HG03342 (cell line): ENCODE results near the gene ZNF473.

Experiments
- ATAC-seq: cut with Tn5 transposase; IDR thresholded peaks from one replicate; pipeline ENCODE4 v1.9.1; 2021; ENCODE audit warnings: mild to moderate bottlenecking, moderate library complexity; ENCODE audit not compliant: unreplicated experiment

Gene ZNF473

DNA sequence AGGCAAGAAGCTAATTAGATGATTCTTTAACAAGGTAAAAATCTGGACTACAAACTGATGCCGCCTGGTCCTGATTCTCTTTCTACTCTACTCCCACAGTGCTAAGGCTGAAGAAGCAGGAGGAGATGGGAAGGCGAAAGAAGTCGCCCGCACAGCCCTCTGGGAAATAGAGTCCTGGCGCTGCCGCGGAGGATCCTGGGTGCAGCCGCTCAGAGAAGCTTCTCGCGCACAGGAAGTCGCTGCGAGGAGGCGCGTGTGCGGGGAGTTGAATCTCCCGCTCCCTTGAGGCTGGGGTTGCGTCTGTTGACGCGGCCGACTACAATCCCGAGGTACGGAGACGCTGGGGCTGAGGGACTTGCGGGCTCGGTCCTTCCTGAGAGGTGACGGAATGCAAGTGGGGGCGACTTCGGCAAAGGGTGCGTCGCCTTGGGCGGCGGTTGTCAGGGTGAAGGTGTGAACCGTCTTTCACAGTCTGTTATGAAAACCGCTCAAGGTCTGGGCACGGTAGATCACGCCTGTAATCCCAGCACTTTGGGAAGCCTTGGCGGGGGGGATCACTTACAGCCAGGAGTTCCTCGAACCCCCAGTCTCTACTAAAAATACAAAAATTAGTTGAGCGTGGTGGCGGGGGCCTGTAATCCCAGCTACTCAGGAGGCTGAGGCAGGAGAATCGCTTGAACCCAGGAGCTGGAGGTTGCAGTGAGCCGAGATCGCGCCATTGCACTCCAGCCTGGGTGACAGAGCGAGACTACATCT, at the start of gene ZNF473:
ZNF473 (plus strand) TSS at position 212 of the 756 bp plus-strand sequence. CDS start 5,078 bp downstream, outside the sequence.
- ATAC-seq: peak; percentile 60

GRCh38 chr19:49976496-49976895, 49.3 kb upstream of the ZNF473 start:
- no peak for ATAC-seq

GRCh38 chr19:49977076-49977475, 48.7 kb upstream of the ZNF473 start:
- ATAC-seq: no peak

DNA sequence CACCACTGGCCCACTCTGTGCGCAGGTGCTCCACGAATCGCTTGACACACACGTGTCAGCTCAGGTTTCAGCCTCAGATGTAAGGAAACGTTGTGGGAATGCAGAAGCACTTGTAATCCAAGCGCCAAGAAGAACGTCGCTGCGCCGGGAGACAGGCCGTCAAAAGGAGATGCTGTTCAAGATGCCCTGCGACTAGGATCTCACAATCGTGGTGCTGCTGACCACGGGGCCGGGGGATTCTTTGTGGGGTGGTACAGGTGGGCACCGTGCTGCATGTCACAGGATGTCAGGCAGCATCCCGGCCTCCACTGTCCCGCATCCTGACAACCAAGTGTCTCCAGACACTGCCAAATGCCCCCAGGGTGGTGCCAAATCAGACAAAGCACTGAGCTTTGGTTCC, 47.9 kb upstream of the ZNF473 start:
- no peak for ATAC-seq

GRCh38 chr19:49978324-49978723, 47.5 kb upstream of the ZNF473 start:
- ATAC-seq: no peak

DNA sequence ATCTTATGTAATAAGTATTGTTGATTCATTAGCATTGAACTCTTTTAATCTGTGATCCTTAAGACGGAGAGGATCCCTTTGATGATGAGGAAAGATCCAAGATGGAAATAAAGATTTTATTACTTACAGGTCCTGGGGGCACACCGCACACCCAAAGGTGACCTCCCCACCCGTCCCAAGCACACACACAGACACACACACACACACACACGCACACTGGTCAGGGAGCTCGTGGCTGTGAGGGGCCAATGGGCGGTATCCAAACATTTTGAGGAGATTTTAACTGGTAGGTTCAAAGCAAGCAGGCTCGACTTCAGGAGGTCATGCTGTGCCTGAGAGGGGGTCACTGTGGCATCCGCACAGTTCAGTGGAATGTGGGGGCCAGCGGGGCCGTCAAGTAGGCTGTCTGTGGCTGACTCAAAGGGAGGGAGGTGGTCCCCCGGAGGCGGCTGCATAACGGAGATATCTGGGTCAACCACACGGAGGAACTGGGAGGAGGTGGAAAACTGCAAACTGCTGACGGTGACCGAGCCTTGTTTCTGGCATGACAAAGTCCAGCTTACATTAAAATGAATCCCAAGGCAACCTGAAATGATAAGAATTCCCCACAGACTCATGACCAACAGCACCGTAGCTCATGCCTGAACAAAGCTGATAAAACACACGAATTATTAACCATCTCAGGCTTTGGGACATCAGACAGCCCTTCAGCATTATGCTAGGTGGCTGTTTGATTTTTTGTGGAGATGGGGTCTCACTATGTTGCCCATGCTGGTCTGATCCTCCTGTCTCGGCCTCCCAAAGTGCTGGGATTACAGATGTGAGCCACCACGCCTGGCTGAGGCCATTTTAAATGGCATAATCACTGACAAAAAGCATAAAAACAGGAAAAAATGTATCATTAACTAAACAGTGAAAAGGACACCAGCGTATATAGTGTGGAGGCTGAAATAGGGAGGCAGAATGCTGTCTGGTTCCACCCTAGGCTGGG, 43.9 kb upstream of the ZNF473 start:
- ATAC-seq: no peak

DNA sequence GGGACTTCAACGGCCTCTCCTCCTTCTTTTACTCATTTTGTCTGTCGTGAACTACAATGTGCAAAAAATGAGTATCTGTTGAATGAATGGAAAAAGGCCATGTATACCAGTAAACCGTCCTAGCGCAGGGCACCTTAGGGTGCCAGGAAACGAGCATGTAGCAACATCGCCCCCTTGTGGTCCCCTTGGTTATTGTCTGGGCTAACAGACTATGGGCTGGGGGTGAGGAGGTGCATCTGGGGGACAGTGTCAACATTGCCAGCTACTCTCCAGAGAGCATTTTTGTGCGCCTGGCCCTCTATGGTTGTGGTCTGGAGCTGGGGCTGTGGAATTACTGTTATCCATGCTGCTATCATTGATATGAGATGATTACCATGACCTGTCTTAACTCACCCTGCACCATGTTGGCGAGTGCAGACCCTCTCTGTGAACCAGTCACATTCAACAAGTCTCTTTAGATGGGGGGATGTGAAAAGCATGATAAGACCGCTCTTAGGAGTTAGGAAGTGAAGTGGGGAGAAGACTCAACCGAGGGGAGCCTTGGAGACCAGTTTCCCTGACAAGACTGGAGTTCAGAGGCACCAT, 42.1 kb upstream of the ZNF473 start:
- no peak for ATAC-seq

- no peak for ATAC-seq
Observed at GRCh38 chr19:49984491-49984890, 41.3 kb upstream of the ZNF473 start.

GRCh38 chr19:49985871-49986270, 39.9 kb upstream of the ZNF473 start:
- ATAC-seq: no peak

- ATAC-seq: no peak
Observed at GRCh38 chr19:49986354-49986753, 39.5 kb upstream of the ZNF473 start.

DNA sequence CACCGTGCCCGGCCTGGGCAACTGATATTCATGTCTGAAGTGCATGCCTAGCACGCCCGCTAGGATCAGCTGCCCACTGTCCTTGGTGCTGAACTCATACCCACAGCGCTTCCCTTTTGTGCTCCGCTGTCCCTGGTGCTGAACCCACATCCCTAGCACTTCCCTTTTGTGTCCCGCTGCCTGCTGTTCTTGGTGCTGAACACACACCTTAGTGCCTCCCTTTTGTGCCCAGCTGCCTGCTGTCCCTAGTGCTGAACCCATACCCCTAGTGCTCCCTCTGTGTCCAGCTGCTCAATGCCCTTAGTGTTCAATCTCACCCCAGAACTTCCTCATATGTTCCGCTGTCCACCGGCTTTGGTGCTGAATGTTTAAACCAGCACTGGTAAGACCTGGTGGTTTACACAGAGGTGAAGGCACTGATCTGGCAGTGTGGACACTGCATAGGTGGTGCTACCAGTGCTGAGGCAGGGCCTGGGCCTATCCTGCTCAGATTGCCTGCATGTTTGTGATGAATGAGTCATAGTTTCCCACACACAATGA, 38.6 kb upstream of the ZNF473 start:
- no peak for ATAC-seq

DNA sequence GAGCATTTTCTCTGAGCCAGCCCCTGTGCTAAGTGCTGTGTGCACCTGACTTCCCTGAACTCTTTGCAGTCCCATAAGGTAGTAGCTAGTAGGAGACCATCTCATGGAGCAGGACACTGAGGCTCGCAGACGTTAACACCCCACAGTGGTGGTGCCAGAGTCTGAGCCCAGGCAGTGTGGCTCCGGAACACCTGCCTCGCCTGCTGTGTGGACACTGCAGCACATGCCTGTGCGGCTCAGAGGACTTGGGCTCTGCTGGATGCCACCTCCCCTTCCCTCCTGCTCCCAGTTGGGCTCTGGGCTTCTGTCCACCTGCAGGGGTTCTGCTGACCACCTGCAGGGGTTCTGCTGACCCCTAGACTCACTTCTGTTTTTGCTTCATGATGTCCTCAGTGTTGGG, 37.8 kb upstream of the ZNF473 start:
- no peak for ATAC-seq

DNA sequence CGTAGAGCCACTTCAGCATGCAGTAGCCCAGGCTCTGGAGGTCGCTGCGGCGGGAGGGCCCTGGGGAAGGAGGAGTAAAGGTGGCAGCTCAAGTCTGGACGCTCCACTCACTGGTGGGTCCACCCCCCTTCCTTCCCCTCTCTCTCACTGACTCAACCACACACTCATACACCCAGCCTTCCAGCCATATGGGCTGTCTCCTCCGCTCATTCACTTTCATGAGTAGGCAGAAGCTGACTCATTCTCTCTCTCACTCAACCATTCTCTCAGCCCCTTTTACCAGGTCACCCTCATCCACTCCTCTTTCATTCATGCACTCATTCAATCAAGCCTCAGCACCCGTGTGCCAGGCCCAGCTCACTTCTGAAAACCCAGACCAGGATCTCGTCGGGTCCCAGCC, 37.4 kb upstream of the ZNF473 start:
- no peak for ATAC-seq

GRCh38 chr19:49997709-49998108, 28.1 kb upstream of the ZNF473 start:
- no peak for ATAC-seq

DNA sequence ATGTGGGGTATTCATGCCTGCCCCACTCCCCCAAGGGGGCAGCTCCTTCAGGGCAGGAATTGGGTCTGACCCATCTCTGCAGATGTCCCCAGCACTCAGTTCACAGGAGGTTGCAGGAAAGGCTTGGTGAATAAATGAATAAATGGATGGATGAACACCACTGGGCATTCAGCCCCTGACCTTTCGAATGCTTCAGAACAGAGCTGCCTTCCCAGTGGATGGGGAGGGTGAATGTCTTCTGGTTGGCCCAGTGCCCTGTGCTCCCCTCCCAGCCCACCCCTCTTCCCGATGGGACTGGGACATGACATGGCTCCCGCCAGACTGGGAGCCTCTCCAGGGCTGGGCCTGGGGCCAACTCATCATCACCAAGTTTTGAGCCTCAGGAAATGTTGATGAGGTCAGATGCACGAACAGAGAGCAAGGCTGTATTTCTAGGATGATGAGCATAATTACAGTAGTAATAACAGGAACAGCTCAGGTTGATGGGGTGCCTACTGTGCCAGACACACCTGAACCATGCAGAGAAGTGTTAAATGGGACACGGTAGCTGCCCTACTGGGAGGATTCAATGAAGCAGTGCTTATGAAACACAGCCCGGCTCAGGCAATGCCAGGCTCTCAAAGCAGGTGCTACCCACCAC, 26.3 kb upstream of the ZNF473 start:
- ATAC-seq: no peak

DNA sequence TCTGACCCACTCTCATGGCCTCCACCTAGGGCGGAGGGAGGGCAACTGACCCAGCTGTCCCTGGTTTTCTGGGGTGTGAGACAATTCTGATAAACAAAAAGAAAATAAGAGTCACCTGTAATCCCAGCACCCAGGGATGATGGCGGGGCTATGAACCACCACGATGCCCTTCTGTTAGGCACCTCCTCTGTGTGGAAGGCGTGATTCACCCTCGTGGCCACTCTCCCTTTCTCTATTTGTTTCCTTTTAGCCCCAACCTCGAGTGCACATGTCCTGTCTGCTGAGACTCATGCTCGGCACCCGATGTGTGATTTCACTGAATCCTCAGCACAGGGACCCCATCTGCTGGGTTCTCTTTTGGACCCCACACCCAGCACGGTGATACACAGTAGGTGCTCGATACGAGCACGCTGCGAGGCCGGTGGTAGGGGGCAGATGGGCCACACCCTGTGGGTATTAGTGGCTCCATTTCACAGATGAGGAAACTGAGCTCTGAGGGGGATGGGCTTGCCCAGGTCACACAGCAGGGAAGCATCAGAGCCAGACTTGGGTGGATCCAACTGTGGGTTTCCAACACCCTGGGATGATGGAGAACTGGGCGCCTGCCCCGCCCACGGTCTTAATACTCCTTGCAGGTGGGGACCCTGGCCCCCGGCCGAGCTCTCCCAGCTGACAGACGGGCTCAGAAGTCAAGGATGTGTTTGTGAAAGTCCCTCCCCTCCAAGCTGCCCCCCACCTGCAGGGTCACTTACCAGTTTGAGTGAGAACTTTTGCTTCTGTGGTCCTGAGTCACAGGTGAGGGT, 25.6 kb upstream of the ZNF473 start:
- no peak for ATAC-seq

DNA sequence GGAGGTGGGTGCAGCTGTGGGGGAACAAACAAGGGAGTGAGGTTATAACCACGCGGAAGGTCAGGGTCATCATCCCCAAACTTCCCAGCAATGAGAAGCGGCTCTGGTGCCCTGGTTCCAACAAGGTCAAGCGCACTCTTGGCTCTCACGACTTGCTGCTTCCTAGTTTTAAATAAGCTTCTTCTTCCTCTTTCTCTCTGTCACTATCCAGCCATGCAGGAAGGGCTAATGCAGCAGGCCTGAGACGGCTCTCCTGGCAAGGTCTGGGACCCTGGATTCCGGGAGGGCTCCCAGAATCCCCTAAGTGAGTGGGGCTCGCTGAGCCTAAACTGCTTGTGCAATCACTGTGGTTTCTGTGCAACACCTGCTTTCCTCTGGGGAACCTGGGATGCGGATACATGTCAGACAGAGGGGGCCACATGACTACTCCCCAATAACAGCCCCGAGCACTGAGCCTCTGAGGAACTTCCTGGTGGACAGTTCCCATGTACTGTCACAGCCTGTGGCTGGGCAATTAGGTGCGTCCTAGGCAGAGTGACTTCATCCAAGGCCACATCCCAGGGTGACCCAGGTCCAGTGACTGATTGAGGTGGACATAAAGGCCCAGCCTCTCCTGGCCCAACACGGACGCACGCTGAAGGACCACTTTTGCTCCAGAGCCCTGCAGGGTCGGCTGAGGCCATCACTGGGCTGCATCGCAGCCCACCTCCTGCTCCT, 24.8 kb upstream of the ZNF473 start:
- no peak for ATAC-seq

DNA sequence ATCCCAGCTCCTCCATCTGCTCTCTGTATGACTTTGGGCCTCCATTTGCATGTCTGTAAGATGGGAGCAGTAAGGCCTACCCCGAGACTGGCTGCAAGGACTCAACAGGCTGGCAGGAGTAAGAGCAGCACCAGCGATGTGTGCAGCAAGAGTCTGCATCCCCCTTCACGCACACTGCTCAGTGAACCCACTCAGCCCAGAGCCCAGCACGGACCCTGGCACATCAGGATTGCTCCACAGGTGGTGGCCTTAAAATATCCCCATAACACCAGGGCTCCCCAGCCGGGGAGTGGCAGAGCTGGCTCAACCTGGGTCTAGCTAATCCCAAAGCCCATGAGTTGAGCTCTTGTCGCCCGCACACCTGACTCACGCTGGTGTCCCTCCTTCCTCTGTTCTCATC, 24.0 kb upstream of the ZNF473 start:
- no peak for ATAC-seq

DNA sequence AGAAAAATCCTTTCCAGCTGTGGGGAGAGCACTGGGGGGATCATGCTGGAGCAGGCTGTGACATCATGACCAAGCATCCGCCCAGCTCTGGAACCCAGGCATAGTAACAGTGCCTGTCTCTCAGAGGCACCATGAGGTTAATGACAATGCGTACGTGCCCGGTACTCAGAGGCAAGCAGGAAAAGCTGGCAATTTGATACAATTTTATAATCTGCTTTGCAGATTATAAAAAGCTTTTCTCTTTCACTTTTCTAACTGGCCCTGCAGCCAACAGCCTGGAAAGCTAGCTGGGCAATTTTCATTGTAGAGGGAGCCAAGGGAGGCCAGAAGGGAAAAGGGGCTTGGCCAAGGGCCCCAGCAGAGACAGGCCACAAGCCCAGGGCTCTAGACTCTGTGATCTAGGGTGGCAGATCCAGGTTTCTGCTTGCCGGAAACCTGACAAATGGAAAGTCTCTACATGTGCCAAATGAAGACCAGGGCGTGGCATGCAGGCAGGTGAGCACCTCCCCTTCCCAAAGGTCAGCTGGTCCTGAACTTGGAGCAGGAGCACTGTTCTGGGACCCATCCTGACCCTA, 23.3 kb upstream of the ZNF473 start:
- no peak for ATAC-seq
